ENCODE measurements around the gene AUTS2. TPM values are rescaled to one million over a fixed set of nuclear protein-coding genes. Genes with fewer than 3 reads are reported as not detected.

Gene AUTS2
- total and polyA plus RNA-seq, 10 of the 15 experiments (the other 5 are each of a cell fraction or from before 2014, with no cell fraction given): 6.4 to 55.6 (median 21.6) TPM

DNA sequence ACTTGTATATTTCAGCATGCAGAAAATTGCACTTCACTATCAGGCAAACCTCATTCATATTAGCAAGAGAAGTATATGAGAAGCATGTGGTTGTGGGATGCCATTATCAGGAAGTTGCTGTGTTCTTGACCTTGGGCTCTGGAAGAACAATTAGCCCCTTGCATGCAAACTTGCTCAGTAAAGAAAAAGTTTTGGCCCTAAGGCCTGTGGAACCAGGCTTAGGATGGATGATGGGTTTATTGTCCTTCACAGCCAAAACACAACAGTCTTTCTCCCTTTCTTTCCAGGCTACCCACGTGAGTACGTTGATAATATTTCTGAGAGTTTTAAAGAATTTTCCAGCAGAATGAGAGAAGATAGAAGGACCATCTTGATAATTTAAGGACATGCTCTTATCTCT is 166.4 kb downstream of the AUTS2 start:
- CTCF ChIA-PET: interaction anchor here (1.1 to 1.6 kb wide), 2 partner anchors 16 to 61 kb away, joined by 4 read pairs; no protein-coding TSS in a partner anchor
- 86% methylated on average over 2 of the region's 2 CpGs for WGBS (ENCODE audit: insufficient coverage, insufficient replicate concordance, low lambda C conversion rate, missing lambda C conversion rate)
- ATAC-seq (no peak), FAIRE-seq (no peak), DNase-seq (ENCODE audit: low read depth, low spot score) (no peak)
- Histone ChIP-seq H3K27me3 (replicated peaks in 1 of 2; ENCODE audit: control insufficient read depth in 2 of 2, insufficient read depth in 2 of 2, low read length in 1 of 2) (no peaks in the 10 kb centered on the region), H2AFZ (ENCODE audit: control insufficient read depth, low read depth, low read length) (no peak overlapping the region), H3K9ac (ENCODE audit: control insufficient read depth, insufficient read depth, low read length) (no peak overlapping the region), H3K4me2 (ENCODE audit: control insufficient read depth, insufficient read depth) (no peak overlapping the region), H3K79me2 (ENCODE audit: control insufficient read depth, insufficient read depth, low read length) (peaks cover 2% of the 10 kb centered on the region), H4K20me1 (ENCODE audit: control insufficient read depth, insufficient read depth) (no peaks in the 10 kb centered on the region), H3K36me3 (ENCODE audit: control insufficient read depth in 2 of 2, insufficient read depth in 2 of 2, low read length in 1 of 2) (no peaks in the 10 kb centered on the region), H3K27ac (ENCODE audit: control insufficient read depth, insufficient read depth) (no peak overlapping the region), H3K4me3 (no peak overlapping the region), H3K9me3 (replicated peaks; ENCODE audit: control insufficient read depth, insufficient read depth, low read length) (no peaks in the 10 kb centered on the region; the same call in 2 of the 3 replicates), H3K4me1 (ENCODE audit: control insufficient read depth, insufficient read depth, low read length) (peaks cover 27% of the 10 kb centered on the region)
- BruUV-seq (replicated peaks): no TSS peak
- TF ChIP-seq ATF2 (IDR thresholded peaks at IDR 0.05; ENCODE audit: low read length): no peak
- no peak for TF ChIP-seq BACH1 (IDR thresholded peaks at IDR 0.05; ENCODE audit: borderline replicate concordance)
- no peak for TF ChIP-seq HDAC6 (IDR thresholded peaks at IDR 0.05; ENCODE audit: unreplicated experiment)
- TF ChIP-seq FOS (IDR thresholded peaks at IDR 0.05; ENCODE audit: borderline replicate concordance, extremely low read depth, insufficient read length): no peak
- TF ChIP-seq SKIL (IDR thresholded peaks at IDR 0.05; ENCODE audit: low read depth, poor library complexity, severe bottlenecking): no peak
- TF ChIP-seq IKZF1 (conservative IDR thresholded peaks at IDR 0.05): no peak
- intact Hi-C loops (cut with micrococcal nuclease; ENCODE audit: unreplicated experiment): loop anchor here (5.0 kb wide), 1 partner anchor 158 kb away; no protein-coding TSS in a partner anchor
- RAD21 ChIA-PET (ENCODE audit: unreplicated experiment): interaction anchor here (1.1 to 2.4 kb wide), 4 partner anchors 39 to 75 kb away, joined by 3 to 11 read pairs (median 5); no protein-coding TSS in a partner anchor
- POLR2A ChIA-PET: interaction anchor here (0.6 to 1.2 kb wide), 4 partner anchors 8 to 63 kb away, joined by 3 to 5 read pairs (median 3); no protein-coding TSS in a partner anchor
- SMC1A ChIA-PET (ENCODE audit: uncharacterized antibody, unreplicated experiment): interaction anchor here (0.9 to 9.9 kb wide), 16 partner anchors 13 to 197 kb away, joined by 3 to 59 read pairs (median 5); no protein-coding TSS in a partner anchor
- in situ Hi-C loops (cut with MboI): no loop called here

Data from GM12878 (cell line).